Loucy (cell line): ENCODE results near the gene AQP5.

Experiments
- H2AFZ ChIP-seq: fragments of 200-600 bp; sonication (generic); 2 replicates; pipeline ENCODE4 v1.6.0; 2016; ENCODE audit warnings: antibody characterized with exemption, mild to moderate bottlenecking, low read length, moderate library complexity
- H3F3A ChIP-seq: fragments of 200-600 bp; 2 replicates; pipeline ENCODE4 v1.6.0; 2016; ENCODE audit warnings: antibody characterized with exemption, low read depth, mild to moderate bottlenecking
- H3K27me3 ChIP-seq: fragments of 200-600 bp; sonication (generic); 2 replicates; pipeline ENCODE4 v1.6.1; 2014; ENCODE audit warnings: low read length, mild to moderate bottlenecking; ENCODE audit not compliant: insufficient read depth, poor library complexity, severe bottlenecking
- H3K36me3 ChIP-seq: fragments of 200-600 bp; sonication (generic); 2 replicates; pipeline ENCODE4 v1.6.1; 2016; ENCODE audit warnings: low read length; ENCODE audit not compliant: insufficient read depth
- H3K4me1 ChIP-seq: fragments of 200-600 bp; sonication (generic); 2 replicates; pipeline ENCODE4 v1.5.1; 2014; ENCODE audit warnings: low read length, mild to moderate bottlenecking; ENCODE audit not compliant: insufficient read depth, poor library complexity, severe bottlenecking
- H3K4me2 ChIP-seq: fragments of 200-600 bp; sonication (generic); 2 replicates; pipeline ENCODE4 v1.6.0; 2014; ENCODE audit warnings: antibody characterized with exemption, low read length, low read depth, mild to moderate bottlenecking; ENCODE audit not compliant: poor library complexity, severe bottlenecking
- H3K4me3 ChIP-seq: fragments of 200-600 bp; sonication (generic); 2 replicates; pipeline ENCODE4 v1.5.1; 2014; ENCODE audit warnings: low read length, mild to moderate bottlenecking, mixed read lengths; ENCODE audit not compliant: poor library complexity, severe bottlenecking
- H3K79me2 ChIP-seq: fragments of 200-600 bp; sonication (generic); 2 replicates; pipeline ENCODE4 v1.6.1; 2014; ENCODE audit warnings: low read length; ENCODE audit not compliant: insufficient read depth
- H3K9ac ChIP-seq: fragments of 200-600 bp; sonication (generic); 2 replicates; pipeline ENCODE4 v1.6.0; 2014; ENCODE audit warnings: mild to moderate bottlenecking, low read depth, low read length, moderate library complexity; ENCODE audit not compliant: poor library complexity, severe bottlenecking
- H3K9me2 ChIP-seq: fragments of 200-600 bp; sonication (generic); replicated peaks from 2 replicates; pipeline ENCODE4 v1.6.1; 2016; ENCODE audit warnings: low read depth, low read length, mixed read lengths
- H3K9me3 ChIP-seq: fragments of 200-600 bp; sonication (generic); 2 replicates; pipeline ENCODE4 v1.6.1; 2014; ENCODE audit warnings: mild to moderate bottlenecking, antibody characterized with exemption, low read length, low read depth; ENCODE audit not compliant: insufficient read depth
- H4K20me1 ChIP-seq: fragments of 200-600 bp; sonication (generic); 2 replicates; pipeline ENCODE4 v1.6.0; 2014; ENCODE audit warnings: antibody characterized with exemption, low read length, mild to moderate bottlenecking; ENCODE audit not compliant: insufficient read depth, poor library complexity, severe bottlenecking
- EZH2phosphoT487 ChIP-seq: fragments of 200-600 bp; IDR thresholded peaks from 2 replicates; pipeline ENCODE4 v1.6.1; 2018; ENCODE audit warnings: antibody characterized with exemption, mild to moderate bottlenecking, moderate library complexity, borderline replicate concordance
- TF ChIP-seq, protein P1 (sequence below): fragments of 200-600 bp; sonication (generic); conservative IDR thresholded peaks from 2 replicates; pipeline ENCODE4 v1.5.1; 2014; ENCODE audit warnings: mild to moderate bottlenecking, antibody characterized with exemption, low read length

The AQP5 gene

DNA sequence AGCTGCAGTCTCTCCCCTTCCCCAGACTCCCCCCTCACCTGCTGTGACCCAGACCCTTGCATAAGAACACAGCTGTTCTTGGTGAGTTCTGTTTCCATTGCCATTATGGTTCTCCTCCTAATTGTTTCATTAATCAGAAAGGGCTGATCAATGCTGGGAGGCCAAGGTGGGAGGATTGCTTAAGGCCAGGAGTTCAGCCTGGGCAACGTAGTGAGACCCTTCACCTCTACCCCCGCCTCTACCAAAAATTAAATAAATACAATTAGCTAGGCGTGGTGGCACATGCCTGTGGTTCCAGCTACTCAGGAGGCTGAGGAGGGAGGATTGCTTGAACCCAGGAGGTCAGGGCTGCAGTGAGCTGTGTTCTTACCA lies 40.8 kb upstream of the AQP5 start:
- H3K79me2 ChIP-seq = no peaks in the 10 kb centered on the region
- no peaks in the 10 kb centered on the region for H4K20me1 ChIP-seq
- no peak overlapping the region for H3K4me2 ChIP-seq
- no peak overlapping the region for H2AFZ ChIP-seq
- no peaks in the 10 kb centered on the region for H3F3A ChIP-seq
- no peaks in the 10 kb centered on the region for H3K4me1 ChIP-seq
- no peaks in the 10 kb centered on the region for H3K9me3 ChIP-seq
- no peaks in the 10 kb centered on the region for H3K27me3 ChIP-seq
- no peaks in the 10 kb centered on the region for H3K36me3 ChIP-seq
- H3K4me3 ChIP-seq = no peak overlapping the region
- no peaks in the 10 kb centered on the region for H3K9me2 ChIP-seq
- TF ChIP-seq, protein P1, sequence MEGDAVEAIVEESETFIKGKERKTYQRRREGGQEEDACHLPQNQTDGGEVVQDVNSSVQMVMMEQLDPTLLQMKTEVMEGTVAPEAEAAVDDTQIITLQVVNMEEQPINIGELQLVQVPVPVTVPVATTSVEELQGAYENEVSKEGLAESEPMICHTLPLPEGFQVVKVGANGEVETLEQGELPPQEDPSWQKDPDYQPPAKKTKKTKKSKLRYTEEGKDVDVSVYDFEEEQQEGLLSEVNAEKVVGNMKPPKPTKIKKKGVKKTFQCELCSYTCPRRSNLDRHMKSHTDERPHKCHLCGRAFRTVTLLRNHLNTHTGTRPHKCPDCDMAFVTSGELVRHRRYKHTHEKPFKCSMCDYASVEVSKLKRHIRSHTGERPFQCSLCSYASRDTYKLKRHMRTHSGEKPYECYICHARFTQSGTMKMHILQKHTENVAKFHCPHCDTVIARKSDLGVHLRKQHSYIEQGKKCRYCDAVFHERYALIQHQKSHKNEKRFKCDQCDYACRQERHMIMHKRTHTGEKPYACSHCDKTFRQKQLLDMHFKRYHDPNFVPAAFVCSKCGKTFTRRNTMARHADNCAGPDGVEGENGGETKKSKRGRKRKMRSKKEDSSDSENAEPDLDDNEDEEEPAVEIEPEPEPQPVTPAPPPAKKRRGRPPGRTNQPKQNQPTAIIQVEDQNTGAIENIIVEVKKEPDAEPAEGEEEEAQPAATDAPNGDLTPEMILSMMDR = no peak
- no peak for TF ChIP-seq EZH2phosphoT487
- H3K9ac ChIP-seq = no peak overlapping the region

DNA sequence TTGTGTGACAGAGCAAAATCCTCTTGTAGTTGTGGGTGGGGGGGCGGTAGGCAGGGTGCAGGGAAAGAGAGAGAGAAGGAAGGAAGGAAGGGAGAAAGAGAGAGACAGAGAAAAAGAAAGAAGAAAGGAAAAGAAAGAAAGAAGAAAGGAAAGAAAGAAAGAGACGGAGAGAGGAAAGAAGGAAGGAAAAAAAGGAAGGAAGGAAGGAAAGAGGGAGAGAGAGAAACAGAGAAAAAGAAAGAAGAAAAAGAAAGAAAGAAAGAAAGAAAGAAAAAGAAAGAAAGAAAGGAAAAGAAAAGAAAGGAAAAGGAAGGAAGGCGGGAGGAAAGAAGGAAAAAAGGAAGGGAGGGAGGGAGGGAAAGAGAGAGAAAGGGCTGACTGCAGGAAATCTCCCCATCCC lies 40.4 kb upstream of the AQP5 start:
- H3K36me3 ChIP-seq = no peaks in the 10 kb centered on the region

DNA sequence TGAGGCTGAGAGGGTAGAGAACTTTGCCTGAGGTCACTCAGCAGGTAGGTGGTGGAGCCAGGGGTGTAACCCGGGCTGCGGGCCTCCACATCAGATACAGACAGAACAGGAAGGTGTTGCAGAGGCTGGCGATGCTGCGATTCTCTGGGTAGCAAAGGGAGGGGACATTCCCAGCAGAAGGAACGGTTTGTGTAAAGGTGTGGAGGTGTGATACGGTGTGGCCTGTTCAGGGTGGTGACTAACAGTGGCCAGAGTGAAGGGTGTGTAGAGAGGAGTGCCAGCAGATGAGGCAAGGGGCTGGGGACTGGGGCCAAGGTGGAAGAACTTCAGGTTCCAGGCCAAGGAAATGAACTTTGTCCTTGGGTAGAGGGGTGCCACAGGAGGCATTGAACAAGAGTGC lies 39.7 kb upstream of the AQP5 start:
- Histone ChIP-seq H2AFZ (no peak overlapping the region), H3K9me2 (no peaks in the 10 kb centered on the region), H3K36me3 (no peaks in the 10 kb centered on the region), H3K9ac (no peak overlapping the region), H3K27me3 (no peaks in the 10 kb centered on the region), H4K20me1 (no peaks in the 10 kb centered on the region), H3F3A (no peaks in the 10 kb centered on the region), H3K79me2 (no peaks in the 10 kb centered on the region), H3K4me3 (no peak overlapping the region), H3K4me2 (no peak overlapping the region), H3K9me3 (no peaks in the 10 kb centered on the region), H3K4me1 (no peaks in the 10 kb centered on the region)
- TF ChIP-seq, protein P1 = no peak
- no peak for TF ChIP-seq EZH2phosphoT487

More for the DNA sequence above, 40.4 kb upstream of the AQP5 start:
- H4K20me1 ChIP-seq = no peaks in the 10 kb centered on the region
- no peaks in the 10 kb centered on the region for H3K4me1 ChIP-seq
- H3K4me2 ChIP-seq = no peak overlapping the region
- H3F3A ChIP-seq = no peaks in the 10 kb centered on the region
- no peak overlapping the region for H3K4me3 ChIP-seq
- no peaks in the 10 kb centered on the region for H3K9me2 ChIP-seq
- no peak for TF ChIP-seq EZH2phosphoT487
- TF ChIP-seq, protein P1 = no peak
- no peaks in the 10 kb centered on the region for H3K9me3 ChIP-seq
- no peaks in the 10 kb centered on the region for H3K79me2 ChIP-seq
- no peaks in the 10 kb centered on the region for H3K27me3 ChIP-seq
- H2AFZ ChIP-seq = no peak overlapping the region
- no peak overlapping the region for H3K9ac ChIP-seq
